PC-9 (cell line): ENCODE data around the gene SH3PXD2A.

Source experiments
- EZH2 ChIP-seq: fragments of 200-600 bp; sonication (generic); IDR thresholded peaks from 2 replicates; pipeline ENCODE4 v1.8.0; 2017; ENCODE audit warnings: antibody characterized with exemption, low read depth
- TF ChIP-seq, protein P1 (sequence below): fragments of 200-600 bp; sonication (generic); conservative IDR thresholded peaks from 2 replicates; pipeline ENCODE4 v1.6.1; 2017; ENCODE audit warnings: mixed run types, antibody characterized with exemption, mild to moderate bottlenecking, moderate library complexity

GRCh38 chr10:103758294-103758681 is 97.1 kb downstream of the SH3PXD2A start:
- TF ChIP-seq, protein P1, sequence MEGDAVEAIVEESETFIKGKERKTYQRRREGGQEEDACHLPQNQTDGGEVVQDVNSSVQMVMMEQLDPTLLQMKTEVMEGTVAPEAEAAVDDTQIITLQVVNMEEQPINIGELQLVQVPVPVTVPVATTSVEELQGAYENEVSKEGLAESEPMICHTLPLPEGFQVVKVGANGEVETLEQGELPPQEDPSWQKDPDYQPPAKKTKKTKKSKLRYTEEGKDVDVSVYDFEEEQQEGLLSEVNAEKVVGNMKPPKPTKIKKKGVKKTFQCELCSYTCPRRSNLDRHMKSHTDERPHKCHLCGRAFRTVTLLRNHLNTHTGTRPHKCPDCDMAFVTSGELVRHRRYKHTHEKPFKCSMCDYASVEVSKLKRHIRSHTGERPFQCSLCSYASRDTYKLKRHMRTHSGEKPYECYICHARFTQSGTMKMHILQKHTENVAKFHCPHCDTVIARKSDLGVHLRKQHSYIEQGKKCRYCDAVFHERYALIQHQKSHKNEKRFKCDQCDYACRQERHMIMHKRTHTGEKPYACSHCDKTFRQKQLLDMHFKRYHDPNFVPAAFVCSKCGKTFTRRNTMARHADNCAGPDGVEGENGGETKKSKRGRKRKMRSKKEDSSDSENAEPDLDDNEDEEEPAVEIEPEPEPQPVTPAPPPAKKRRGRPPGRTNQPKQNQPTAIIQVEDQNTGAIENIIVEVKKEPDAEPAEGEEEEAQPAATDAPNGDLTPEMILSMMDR, result no peak
- no peak for TF ChIP-seq EZH2
